HCT116 (cell line): ENCODE measurements around the gene C1orf21. TPM values are rescaled to one million over a fixed set of nuclear protein-coding genes. Genes with fewer than 3 reads are reported as not detected.

ENCODE experiments used
- ATAC-seq: fragments of 200-7000 bp; cut with Tn5 transposase; 2 replicates; pipeline ENCODE4 v1.9.1; 2020; ENCODE audit warnings: mild to moderate bottlenecking, moderate library complexity
- BruUV-seq: library from RNA; stranded (reverse); fragments of 400-500 nt; replicated peaks from 2 replicates; lab custom pipeline; 2021; lab: Mats Ljungman, UMichigan
- CTCF ChIA-PET: fragments of 300-600 bp; sonication (Branson Sonifier 250); formaldehyde crosslinking; loops from one replicate; lab custom pipeline; 2021; ENCODE audit warnings: antibody characterized with exemption; lab: Charles Lee
- POLR2A ChIA-PET: fragments of 300-600, 350-600 bp; sonication (Branson Sonifier 250); formaldehyde crosslinking; loops from one replicate; lab custom pipeline; 2021; ENCODE audit warnings: antibody characterized with exemption; lab: Charles Lee
- RAD21 ChIA-PET, 2 experiments: fragments of 300-600 bp; sonication (Branson Sonifier 250); formaldehyde crosslinking; loops; one replicate each; lab custom pipeline; 2023; ENCODE audit warnings: low total read pairs in 2 of 2; ENCODE audit not compliant: uncharacterized antibody in 2 of 2, unreplicated experiment in 2 of 2, low non-redundant PET in 1 of 2; lab: Charles Lee
- DNase-seq: peaks from one replicate; pipeline ENCODE4 v3.0.0-alpha.2; 2010; ENCODE audit warnings: low read depth, low spot score
- H2AFZ ChIP-seq: fragments of 200-600 bp; shearing (Covaris generic), sonication (generic); 2 replicates; pipeline ENCODE4 v1.6.1; 2017; ENCODE audit warnings: low read depth, mixed run types, mixed read lengths, antibody characterized with exemption, low read length; ENCODE audit not compliant: poor library complexity, severe bottlenecking
- H3K27ac ChIP-seq: 2 replicates; pipeline ENCODE4 v1.5.1; 2012; ENCODE audit warnings: low read depth, low read length
- H3K27me3 ChIP-seq: fragments of 200-600 bp; sonication (generic); 2 replicates; pipeline ENCODE4 v1.6.1; 2016; ENCODE audit warnings: mixed run types, low read length, mixed read lengths; ENCODE audit not compliant: insufficient read depth
- H3K36me3 ChIP-seq, 2 experiments: fragments of 200-500 bp in 1 of 2; fragments of 200-600 bp in 1 of 2; sonication (Bioruptor generic) in 1 of 2; sonication (generic) in 1 of 2; 2 replicates each; pipeline versions ENCODE4 v1.5.1 to v1.6.1; 2014 to 2016; ENCODE audit warnings: low read length in 2 of 2, inconsistent platforms in 1 of 2, mixed read lengths in 1 of 2, mixed run types in 1 of 2; ENCODE audit not compliant: insufficient read depth in 2 of 2, control insufficient read depth in 1 of 2
- H3K4me1 ChIP-seq, 2 experiments: fragments of 200-600 bp in 1 of 2; sonication (generic) in 1 of 2; 2 replicates each; pipeline versions ENCODE4 v1.5.1 to v1.6.1; 2012 to 2017; ENCODE audit warnings: low read length in 2 of 2, inconsistent platforms in 1 of 2, mild to moderate bottlenecking in 1 of 2, mixed read lengths in 1 of 2, mixed run types in 1 of 2, moderate library complexity in 1 of 2; ENCODE audit not compliant: insufficient read depth in 2 of 2, control insufficient read depth in 1 of 2
- H3K4me2 ChIP-seq: fragments of 200-600 bp; sonication (generic); 2 replicates; pipeline ENCODE4 v1.6.1; 2017; ENCODE audit warnings: mixed run types, low read length, mixed read lengths
- H3K4me3 ChIP-seq, 2 experiments: fragments of 200-600 bp in 1 of 2; sonication (generic) in 1 of 2; replicated peaks in 1 of 2; 2 replicates each; pipeline ENCODE4 v1.5.1; 2011 to 2016; ENCODE audit warnings: low read length in 2 of 2, control low read depth in 1 of 2, low read depth in 1 of 2, mild to moderate bottlenecking in 1 of 2, mixed read lengths in 1 of 2, mixed run types in 1 of 2
- H3K79me2 ChIP-seq: fragments of 200-600 bp; sonication (generic); 2 replicates; pipeline ENCODE4 v1.6.1; 2017; ENCODE audit warnings: mild to moderate bottlenecking, mixed run types, low read length, moderate library complexity, mixed read lengths; ENCODE audit not compliant: insufficient read depth
- H3K9ac ChIP-seq: fragments of 200-600 bp; sonication (generic); 2 replicates; pipeline ENCODE4 v1.6.1; 2016; ENCODE audit warnings: low read length, mixed read lengths
- H3K9me2 ChIP-seq: fragments of 200-600 bp; sonication (generic), shearing (Covaris generic); 2 replicates; pipeline ENCODE4 v1.6.1; 2017; ENCODE audit warnings: mixed run types, mild to moderate bottlenecking, moderate library complexity; ENCODE audit not compliant: insufficient read depth
- H3K9me3 ChIP-seq, 2 experiments: fragments of 200-500 bp in 1 of 2; fragments of 200-600 bp in 1 of 2; sonication (Bioruptor generic) in 1 of 2; sonication (generic) in 1 of 2; 2 replicates each; pipeline ENCODE4 v1.6.1; 2014 to 2017; ENCODE audit warnings: low read length in 2 of 2, mixed read lengths in 2 of 2, inconsistent platforms in 1 of 2, low read depth in 1 of 2, mild to moderate bottlenecking in 1 of 2, mixed run types in 1 of 2, moderate library complexity in 1 of 2; ENCODE audit not compliant: control insufficient read depth in 1 of 2, insufficient read depth in 1 of 2
- H4K20me1 ChIP-seq: fragments of 200-600 bp; sonication (generic), shearing (Covaris generic); 2 replicates; pipeline ENCODE4 v1.6.1; 2017; ENCODE audit warnings: mixed run types, mild to moderate bottlenecking, moderate library complexity; ENCODE audit not compliant: insufficient read depth
- CBX3 ChIP-seq: IDR thresholded peaks from 2 replicates; pipeline ENCODE4 v1.6.1; 2012; ENCODE audit warnings: low read depth
- EZH2 ChIP-seq: fragments of 200-600 bp; sonication (generic); IDR thresholded peaks from 2 replicates; pipeline ENCODE4 v1.6.1; 2017; ENCODE audit warnings: antibody characterized with exemption, mixed run types
- POLR2A ChIP-seq: IDR thresholded peaks from 2 replicates; pipeline ENCODE4 v1.7.0; 2011; ENCODE audit warnings: borderline replicate concordance; ENCODE audit not compliant: insufficient read depth, insufficient read length; ENCODE audit errors: extremely low read depth
- RAD21 ChIP-seq: IDR thresholded peaks from 2 replicates; pipeline ENCODE4 v1.6.1; 2012; ENCODE audit warnings: low read depth, mild to moderate bottlenecking
- SRF ChIP-seq: IDR thresholded peaks from 2 replicates; pipeline ENCODE4 v1.6.1; 2012; ENCODE audit warnings: low read depth
- YY1 ChIP-seq: IDR thresholded peaks from 2 replicates; pipeline ENCODE4 v1.6.1; 2011; ENCODE audit warnings: low read length, low read depth, moderate library complexity, mild to moderate bottlenecking; ENCODE audit not compliant: insufficient replicate concordance; ENCODE audit errors: extremely low read depth
- ZNF274 ChIP-seq: fragments of 200-500 bp; sonication (Bioruptor generic); IDR thresholded peaks from 2 replicates; pipeline ENCODE4 v1.6.1; 2014; ENCODE audit warnings: mild to moderate bottlenecking, low read depth, low read length, inconsistent platforms
- intact Hi-C: fragments of 100-400 bp; cut with micrococcal nuclease; formaldehyde crosslinking; loops from 2 replicates; pipeline ENCODE4 v1.10.0; 2022
- total RNA-seq: library from RNA; stranded (reverse); gene quantifications from one replicate; pipeline ENCODE4 v1.2.1, GENCODE V29; 2021; ENCODE audit not compliant: unreplicated experiment
- TF ChIP-seq, protein P1 (sequence below): IDR thresholded peaks from 2 replicates; pipeline ENCODE4 v1.6.1; 2012
- TF ChIP-seq, protein P2 (sequence below), 3 experiments: fragments of 200-600 bp in 1 of 3; sonication (generic) in 1 of 3; IDR thresholded peaks in 2 of 3; conservative IDR thresholded peaks in 1 of 3; 2 replicates each; pipeline ENCODE4 v1.5.1; 2012 to 2017; ENCODE audit warnings: low read depth in 2 of 3, low read length in 2 of 3, antibody characterized with exemption in 1 of 3, borderline replicate concordance in 1 of 3, control low read depth in 1 of 3, mild to moderate bottlenecking in 1 of 3, mixed read lengths in 1 of 3, mixed run types in 1 of 3, moderate library complexity in 1 of 3; ENCODE audit not compliant: insufficient read depth in 1 of 3

C1orf21 gene
- total RNA-seq, 1 experiment from 2014 or later: 8.9 TPM

DNA sequence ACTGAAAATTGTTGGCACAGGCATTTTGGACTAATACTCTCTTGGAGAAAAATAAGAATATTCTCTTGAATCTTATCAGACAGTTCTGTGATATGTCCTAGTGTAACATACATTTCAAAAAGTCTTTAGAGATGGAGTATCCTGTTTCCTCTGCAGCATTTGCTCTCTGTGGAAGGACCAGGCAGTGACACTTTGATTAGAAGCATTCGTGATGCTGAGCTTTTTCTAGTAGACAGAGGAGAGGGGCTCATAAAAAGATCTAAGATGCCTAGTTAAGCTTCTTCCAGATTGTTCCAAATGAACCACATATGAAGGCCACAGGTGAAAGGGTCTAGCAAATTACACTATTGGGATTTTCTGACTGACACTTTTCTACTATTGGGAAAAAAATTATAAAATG lies 120.3 kb downstream of the C1orf21 start:
- no peak overlapping the region for H3K4me2 ChIP-seq
- no peak for ATAC-seq
- no peaks in the 10 kb centered on the region for H3K27me3 ChIP-seq
- H4K20me1 ChIP-seq: no peaks in the 10 kb centered on the region
- H3K27ac ChIP-seq: no peak overlapping the region
- intact Hi-C loops: no loop called here
- no peak for DNase-seq
- H3K4me3 ChIP-seq: no peak overlapping the region
- TF ChIP-seq CBX3 (no peak), POLR2A (no peak), ZNF274 (no peak), RAD21 (no peak), EZH2 (no peak), YY1 (no peak), SRF (no peak)
- TF ChIP-seq, protein P1, sequence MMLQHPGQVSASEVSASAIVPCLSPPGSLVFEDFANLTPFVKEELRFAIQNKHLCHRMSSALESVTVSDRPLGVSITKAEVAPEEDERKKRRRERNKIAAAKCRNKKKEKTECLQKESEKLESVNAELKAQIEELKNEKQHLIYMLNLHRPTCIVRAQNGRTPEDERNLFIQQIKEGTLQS: no peak
- TF ChIP-seq, protein P2, sequence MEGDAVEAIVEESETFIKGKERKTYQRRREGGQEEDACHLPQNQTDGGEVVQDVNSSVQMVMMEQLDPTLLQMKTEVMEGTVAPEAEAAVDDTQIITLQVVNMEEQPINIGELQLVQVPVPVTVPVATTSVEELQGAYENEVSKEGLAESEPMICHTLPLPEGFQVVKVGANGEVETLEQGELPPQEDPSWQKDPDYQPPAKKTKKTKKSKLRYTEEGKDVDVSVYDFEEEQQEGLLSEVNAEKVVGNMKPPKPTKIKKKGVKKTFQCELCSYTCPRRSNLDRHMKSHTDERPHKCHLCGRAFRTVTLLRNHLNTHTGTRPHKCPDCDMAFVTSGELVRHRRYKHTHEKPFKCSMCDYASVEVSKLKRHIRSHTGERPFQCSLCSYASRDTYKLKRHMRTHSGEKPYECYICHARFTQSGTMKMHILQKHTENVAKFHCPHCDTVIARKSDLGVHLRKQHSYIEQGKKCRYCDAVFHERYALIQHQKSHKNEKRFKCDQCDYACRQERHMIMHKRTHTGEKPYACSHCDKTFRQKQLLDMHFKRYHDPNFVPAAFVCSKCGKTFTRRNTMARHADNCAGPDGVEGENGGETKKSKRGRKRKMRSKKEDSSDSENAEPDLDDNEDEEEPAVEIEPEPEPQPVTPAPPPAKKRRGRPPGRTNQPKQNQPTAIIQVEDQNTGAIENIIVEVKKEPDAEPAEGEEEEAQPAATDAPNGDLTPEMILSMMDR (IDR thresholded peaks at IDR 0.05 in 2 of 3, conservative IDR thresholded peaks at IDR 0.05 in 1 of 3; ENCODE audit: borderline replicate concordance in 1 of 3, insufficient read depth in 1 of 3, low read depth in 2 of 3, low read length in 2 of 3): no peak
- CTCF ChIA-PET: no interaction called here
- no peak overlapping the region for H3K9ac ChIP-seq
- H3K9me2 ChIP-seq: no peaks in the 10 kb centered on the region
- POLR2A ChIA-PET: no interaction called here
- H3K9me3 ChIP-seq: no peaks in the 10 kb centered on the region
- H3K36me3 ChIP-seq: no peaks in the 10 kb centered on the region
- no peaks in the 10 kb centered on the region for H3K79me2 ChIP-seq
- no TSS peak for BruUV-seq
- no peaks in the 10 kb centered on the region for H3K4me1 ChIP-seq
- H2AFZ ChIP-seq: no peak overlapping the region
- RAD21 ChIA-PET: no interaction called here
